HG02610 (cell line): ENCODE data around the gene TRIP10.
A peak's percentile ranks its signal among the peaks of the same experiment; 100 is the strongest.
"Not testable (repeated sequence)": the region's sequence is repeated elsewhere in the genome, so short reads cannot be mapped to it uniquely, and the experiment has no call there.

Source experiments
- ATAC-seq: cut with Tn5 transposase; IDR thresholded peaks from one replicate; pipeline ENCODE4 v1.9.1; 2021; ENCODE audit warnings: mild to moderate bottlenecking, moderate library complexity; ENCODE audit not compliant: unreplicated experiment

Gene TRIP10

DNA sequence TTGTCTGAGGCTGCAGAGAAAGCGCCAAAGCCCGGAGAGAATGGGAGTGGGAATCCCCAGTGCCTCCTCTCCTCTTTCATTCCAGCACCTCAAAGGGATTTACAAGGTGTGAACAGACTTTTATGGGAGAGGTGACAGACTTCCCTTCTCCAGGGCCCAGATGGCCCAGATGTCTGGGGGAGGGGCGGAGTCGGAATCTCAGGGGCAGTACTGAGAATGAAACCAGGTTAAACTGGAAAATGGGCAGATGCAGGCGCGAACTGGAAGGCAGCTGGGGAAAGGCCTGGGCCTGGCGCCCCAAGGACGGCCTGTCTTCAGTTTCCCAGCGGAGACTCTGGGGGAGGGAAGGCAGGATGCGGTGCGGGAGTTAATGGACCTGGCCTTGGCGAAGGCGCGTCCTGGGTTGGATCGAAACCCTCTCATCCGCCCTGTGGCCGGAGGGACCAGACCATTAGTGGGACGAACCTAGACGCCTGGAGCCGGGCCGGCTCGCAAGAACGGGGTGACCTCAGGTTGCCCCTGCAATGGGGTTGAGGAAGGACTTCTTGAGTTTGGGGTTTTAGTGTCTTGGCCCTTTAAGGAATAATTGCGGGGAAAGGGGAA lies 592 bp upstream of the TRIP10 start:
- no peak for ATAC-seq

DNA sequence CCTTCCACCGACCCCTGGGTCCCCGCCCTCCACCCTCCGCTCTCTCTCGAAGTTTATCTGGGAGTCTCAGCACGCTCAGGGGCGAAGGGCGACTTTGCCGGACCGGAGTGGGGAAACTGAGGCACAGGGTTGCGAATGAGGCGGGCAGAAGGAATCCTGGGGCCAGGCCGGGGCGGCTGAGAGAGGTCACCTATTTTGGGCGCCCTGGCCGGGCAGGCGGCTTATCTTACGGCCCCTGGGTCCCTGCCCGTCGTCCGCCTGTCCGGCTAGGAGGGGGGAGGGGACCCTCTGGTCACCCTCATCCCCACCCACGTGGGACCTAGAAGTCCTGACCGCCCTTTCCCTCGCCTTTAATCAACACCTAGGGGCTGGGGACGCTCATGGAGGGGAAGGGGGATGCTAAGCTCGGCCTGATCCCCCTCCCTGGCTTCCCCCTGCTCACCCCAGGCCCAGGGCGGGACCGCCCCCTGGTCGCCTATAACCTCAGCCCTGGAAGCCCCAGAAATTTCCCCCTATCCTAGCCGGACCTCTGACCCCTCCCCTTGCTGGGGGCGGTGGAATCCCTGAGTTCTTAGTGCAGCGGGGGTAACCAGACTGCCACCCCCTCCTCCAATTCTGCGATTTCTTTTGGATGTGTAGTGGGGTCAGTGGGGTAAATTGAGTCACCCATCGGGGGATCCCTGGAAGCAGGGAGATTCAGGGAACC lies 556 bp downstream of the TRIP10 start:
- ATAC-seq: no peak

DNA sequence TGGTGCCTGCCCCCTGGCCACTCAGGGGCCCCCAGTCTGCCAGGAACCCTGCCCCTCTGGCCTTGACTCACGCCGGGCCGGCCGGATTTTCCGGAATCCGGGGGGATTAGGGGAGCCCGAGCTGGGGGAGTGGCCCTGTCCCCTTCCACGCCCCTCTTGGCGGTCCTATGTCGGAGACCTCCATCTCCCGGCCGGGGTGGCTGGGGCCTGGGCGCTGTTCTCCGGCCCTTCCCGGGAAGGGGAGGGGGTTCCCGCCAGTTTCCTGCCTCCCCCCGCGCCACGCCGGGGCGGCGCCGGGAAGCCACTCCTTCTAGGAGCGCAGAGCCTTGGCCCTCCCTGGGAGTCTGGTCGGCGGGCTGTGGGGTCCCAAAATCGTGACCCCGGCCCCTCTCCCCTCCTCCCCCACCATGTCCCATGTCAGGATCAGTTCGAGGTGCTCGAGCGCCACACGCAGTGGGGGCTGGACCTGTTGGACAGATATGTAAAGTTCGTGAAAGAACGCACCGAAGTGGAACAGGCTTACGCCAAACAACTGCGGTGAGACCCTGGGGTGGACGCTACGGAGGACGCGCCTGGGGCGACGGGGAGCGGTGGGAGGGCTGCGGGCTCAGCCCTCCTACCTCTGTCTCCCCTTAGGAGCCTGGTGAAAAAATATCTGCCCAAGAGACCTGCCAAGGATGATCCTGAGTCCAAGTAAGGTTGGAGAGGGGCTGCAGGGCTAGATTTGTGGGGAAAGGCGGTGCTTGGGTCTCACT lies 1.3 kb downstream of the TRIP10 start:
- no peak for ATAC-seq

DNA sequence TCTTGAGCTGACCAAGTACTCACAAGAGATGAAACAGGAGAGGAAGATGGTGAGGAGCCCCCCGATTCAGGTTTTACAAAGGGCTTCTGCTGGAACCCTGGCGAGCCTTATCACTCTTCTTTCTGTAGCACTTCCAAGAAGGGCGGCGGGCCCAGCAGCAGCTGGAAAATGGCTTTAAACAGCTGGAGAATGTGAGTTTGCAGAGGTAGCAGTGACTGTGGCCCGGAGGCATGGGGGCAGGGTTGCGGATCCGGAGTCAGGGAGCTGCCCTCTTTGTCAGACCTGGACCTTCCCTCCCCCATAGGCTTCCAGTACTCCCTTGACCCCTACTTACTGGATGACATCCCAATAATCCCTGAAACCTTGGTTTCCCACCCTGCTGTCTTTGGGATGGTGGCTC lies 3.6 kb downstream of the TRIP10 start:
- ATAC-seq: no peak

DNA sequence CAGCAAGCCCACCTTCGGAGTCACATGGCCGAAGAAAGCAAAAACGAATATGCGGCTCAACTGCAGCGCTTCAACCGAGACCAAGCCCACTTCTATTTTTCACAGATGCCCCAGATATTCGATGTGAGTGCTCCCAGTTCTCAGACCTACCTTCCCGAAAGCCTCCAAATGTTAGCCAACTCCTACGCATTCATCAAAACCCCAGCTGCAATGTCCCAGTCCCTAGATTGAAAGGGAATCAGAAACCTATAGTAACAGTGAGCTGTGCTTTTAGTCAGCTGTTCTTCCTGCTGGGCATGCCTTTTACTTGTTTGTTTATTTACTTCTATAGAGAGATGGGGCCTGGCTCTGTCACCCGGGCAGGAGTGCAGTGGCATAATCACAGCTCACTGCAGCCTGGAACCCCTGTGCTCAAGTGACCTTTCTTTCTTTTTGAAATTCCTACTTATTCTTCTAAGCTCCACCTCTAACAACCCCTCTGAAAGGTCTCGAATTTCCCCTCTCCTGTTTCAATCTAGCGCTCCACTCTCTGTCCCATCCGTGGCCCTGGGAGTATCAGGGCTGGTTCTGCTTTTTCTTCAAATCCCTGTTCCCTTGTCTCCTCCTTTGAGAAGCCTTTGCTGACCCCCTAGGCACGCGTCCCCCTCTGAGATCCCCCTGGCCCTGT lies 4.4 kb downstream of the TRIP10 start:
- no peak for ATAC-seq

DNA sequence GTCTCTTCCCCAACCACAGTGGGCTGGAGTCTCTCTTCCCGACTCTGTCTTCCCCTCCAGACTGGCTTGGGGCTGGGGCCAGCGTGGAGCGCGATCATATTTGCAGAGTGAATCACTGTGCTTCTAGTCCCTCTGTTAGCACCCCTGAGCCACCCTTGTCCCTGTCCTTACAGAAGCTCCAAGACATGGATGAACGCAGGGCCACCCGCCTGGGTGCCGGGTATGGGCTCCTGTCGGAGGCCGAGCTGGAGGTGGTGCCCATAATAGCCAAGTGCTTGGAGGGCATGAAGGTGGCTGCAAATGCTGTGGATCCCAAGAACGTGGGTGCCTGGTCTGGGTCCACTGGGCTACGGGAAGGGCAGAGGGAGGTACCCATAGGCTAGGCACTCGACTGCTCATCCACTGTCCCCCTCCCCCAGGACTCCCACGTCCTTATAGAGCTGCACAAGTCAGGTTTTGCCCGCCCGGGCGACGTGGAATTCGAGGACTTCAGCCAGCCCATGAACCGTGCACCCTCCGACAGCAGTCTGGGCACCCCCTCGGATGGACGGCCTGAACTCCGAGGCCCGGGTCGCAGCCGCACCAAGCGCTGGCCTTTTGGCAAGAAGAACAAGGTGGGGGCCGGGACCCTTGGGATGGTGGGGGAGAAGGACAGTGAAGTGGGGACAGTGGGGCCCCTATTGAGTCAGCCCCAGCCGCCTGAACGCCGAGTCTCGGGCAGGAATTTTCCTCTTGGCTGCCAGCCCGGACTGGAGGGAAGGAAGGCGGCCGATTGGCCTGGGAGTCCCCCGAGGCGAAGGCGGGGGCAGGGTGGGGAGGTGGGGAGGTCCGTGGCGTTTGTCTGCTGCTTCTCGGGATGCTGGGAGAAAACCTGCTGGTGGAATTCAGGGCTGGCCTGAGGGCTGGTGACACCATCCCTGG lies 5.2 kb downstream of the TRIP10 start:
- no peak for ATAC-seq

DNA sequence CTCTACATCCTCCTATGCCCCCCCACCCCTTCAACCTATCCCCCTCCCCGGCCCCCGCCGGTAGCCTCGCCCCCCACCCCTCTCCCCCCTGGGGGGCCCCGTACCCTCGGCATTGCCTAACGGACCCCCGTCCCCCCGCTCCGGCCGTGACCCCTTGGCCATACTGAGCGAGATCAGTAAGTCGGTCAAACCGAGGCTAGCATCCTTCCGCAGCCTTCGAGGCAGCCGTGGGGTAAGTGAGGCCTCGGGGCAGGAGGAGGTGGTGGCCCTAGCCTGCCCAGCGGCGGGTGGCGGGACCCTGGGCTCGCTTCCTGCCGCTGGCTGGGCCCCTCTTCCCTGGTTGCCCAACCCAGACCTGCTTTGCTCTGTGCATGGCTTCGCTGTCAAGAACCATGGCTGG lies 6.5 kb downstream of the TRIP10 start:
- ATAC-seq: no peak

DNA sequence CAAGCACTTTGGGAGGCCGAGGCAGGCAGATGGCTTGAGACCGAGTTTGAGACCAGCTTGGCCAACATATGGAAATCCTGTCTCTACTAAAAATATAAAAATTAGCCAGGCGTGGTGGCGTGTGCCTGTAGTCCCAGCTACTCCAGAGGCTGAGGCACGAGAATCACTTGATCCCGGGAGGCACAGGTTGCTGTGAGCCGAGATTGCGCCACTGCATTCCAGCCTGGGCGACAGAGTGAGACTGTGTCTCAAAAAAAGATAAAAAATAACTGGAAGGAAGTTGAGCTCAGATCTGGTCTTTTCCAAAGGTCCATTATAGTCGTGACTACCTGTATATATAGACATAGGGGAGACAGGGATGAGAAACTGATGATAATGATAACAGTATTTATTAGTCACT lies 9.1 kb downstream of the TRIP10 start:
- not testable (repeated sequence) for ATAC-seq

DNA sequence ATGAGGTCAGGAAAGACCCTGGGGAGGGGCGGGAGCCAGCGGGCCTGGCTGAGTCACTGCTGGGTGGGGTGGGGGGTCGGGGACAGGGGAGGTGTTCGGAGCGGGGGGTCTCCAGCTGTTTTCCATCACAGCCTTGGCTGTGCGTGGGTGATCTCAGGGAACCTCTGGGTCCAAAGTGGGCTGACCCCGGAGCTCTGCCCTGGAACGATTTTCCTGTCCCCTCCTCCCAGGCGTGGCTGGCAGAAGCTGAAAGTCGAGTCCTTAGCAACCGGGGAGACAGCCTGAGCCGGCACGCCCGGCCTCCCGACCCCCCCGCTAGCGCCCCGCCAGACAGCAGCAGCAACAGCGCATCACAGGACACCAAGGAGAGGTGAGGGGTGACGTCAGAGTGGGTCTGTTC lies 10.6 kb downstream of the TRIP10 start:
- no peak for ATAC-seq

DNA sequence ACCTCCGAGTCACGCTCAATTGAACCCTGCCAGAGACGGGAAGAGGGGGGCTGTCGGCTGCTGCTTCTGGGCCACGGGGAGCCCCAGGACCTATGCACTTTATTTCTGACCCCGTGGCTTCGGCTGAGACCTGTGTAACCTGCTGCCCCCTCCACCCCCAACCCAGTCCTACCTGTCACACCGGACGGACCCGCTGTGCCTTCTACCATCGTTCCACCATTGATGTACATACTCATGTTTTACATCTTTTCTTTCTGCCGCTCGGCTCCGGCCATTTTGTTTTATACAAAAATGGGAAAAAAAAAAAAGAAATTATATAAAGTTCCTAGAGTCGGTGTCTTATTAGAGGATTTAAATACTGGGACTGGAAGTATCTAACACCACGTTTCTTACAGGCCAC lies 11.7 kb downstream of the TRIP10 start:
- ATAC-seq: no peak

DNA sequence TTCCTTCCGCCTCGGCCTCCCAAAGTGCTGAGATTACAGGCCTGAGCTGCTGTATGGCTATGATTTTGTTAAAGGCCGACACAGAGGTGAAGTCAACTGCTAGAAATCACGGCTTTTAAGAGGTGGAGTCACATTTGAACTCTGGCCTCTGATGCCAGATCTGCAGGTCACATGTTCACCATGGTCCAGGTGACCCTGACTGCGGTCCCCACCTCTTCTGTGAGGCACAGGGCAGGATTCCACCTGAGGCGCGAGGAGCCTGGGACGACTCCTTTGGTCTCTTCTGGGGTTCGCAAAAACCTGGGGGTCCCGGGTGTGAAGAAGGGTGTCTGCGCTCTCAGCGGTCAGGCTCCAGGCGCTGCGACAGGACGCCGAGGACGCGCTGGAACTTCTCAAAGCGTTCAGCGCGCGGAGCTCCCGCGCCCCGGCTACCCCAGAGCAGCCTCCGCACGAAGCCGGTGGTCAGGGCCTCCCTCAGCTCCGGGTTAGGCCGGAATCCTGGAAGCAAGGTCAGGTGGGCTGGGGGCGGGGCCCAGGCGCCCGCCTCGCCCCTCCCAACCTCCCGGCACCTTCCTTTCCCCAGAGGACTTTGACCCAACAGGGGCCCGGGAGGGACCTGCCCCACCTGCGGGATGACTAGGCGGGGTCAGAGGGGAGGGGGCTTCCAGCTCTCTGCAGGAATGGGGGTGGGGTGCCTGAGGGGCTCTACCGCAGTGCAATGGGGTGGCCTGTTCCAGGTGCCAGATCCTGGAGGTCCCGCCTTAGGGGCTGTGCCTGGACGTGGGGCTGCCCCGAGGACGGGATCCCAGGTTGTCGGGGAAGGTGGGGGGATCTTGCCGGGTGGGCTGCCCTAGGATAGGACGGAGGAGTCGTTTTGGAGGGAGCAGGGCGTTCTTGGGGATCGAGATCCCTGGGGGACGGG lies 13.0 kb downstream of the TRIP10 start:
- ATAC-seq: no peak

DNA sequence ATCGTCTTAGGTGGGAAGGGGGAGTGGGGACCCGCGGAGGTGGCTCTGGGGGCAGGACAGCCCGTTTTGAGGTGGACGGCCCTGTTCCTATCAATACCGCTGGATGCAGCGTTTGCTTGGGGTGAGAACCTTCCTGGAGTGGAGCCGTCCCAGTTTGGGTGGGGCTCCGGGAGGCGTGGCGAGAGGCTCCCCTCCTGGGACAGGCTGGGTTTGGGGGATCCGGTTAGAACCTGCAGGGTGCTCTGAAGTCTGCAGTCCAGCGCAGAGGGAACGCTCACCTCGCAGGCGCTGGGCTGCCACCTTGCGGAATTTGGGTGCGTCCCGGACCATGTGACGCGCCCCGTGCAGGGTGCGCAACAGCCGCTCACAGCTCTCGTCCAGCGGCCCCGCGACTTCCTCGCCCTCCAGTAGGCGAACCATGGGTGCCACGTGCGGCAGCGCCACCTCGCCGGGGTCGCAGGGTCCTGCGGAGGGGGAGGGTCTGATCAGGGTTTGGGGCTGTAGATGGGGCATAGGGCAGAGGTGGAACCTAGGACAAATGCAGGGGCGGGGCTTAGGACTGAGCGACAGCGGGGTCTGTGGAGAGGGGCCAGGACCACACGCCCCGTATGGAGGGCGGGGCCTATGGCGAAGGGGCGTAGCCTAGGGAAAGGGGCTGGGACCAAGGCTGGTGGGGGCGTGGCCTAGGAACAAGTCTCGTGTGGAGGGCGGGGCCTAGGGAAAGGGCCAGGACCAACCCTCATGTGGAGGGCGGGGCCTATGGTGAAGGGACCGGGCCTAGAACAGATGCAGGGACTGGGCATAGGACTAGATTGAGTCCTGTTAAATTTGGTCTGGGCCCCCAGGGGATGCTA lies 13.9 kb downstream of the TRIP10 start:
- peak; percentile 67 for ATAC-seq

DNA sequence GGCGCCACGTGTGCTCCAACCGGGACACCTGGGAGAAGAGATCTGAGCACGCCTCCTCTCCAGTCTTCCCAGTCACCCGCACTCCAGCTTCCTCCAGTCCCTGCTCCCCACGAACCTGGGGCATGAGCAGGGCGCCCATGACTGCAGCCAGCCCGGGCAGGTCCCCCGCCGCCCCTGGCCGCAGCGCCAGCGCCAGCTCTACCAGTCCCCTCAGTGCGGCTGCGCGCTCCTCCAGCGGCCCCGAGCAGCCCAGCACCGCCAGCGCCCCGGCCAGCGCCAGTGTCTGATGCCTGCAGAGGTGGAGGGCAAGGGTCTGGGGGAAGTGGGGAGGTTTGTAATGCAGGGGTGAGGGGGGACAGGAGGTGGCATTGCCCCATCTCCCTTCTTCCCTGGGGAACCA lies 14.7 kb downstream of the TRIP10 start:
- no peak for ATAC-seq

DNA sequence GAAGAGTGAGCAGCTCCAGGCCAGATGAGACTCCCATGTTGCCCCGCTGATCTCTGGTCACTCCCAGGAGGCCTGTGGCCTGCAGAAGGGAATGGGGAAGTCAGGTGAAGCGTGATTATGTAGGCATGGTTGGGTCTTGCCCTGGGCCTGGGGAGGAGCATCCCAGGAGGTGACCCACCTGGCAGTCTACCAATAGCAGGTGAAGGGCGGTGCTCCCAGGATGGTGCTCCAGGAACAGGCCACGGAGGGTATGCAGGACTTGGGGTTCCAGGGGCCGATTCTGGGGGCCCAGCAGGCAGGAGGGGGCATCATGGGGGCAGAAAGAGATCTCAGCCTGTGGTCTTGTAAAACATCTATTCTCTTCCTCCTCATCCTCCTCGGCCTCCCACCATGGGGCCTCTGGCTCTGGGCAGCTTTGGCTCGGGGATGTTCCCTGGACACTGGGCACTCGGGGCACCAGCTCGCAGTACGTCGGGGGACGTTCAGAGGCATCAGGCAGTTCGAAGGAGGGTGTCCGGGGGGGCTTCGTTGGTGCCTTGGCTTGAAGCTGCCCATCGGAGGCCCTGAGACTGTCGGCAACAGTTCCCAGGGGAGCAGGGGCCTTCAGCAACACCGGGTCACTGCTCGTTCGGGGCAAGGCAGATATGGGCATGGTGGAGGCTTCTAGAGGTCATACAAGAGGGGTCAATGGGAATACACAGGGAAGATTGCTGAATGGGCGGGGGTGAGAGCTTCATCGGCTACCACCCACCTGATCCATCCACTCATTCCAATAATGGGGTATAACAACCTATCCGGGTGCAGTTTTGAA lies 15.4 kb downstream of the TRIP10 start:
- ATAC-seq: no peak

DNA sequence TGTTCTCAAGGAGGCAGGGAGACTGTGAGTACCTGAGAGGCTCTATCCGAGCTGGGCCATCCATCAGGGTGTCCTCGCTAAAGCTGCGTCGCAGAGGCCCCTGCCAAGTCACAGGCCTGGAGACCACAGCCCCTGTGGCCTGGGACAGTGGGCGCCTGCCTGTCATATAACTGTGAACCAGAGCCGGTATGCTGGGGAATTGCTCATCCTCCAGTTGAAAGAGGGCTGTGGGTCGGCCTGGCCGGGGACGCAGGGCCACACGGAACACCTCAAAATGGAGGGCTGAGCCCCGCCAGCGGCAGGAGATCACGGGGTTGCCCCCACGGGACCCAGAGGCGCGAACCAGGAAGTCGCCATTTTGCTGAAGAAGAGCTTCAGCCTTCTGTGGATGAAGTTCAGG lies 21.1 kb downstream of the TRIP10 start:
- no peak for ATAC-seq

DNA sequence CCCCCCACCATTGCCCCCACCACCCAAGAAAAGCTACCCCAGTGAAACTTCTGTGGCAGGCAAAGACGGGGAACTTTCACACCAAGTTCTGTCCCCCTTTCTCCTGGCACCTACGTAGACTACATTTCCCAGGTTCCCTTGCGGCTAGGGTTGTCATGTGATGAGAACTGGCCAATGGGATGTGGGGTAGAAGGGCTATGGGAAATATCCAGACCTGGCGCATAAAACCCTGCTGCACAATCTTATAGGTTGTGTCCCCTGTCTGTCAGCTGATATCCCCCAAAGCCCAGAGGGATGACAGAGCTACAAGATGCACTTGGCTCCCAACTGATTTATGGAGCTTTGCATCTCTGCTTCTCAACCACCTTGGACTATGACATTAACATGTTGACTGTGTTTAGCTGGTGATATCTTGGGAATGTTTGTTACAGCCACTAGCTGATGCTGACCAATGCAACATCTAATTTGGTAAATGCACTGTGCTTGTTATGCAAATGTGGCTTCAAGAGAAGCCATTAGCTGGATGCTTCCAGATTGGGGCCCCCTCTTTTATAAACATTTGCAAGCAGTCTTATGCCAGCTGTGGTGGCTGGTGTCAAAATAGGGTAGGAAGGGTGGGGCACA lies 21.7 kb downstream of the TRIP10 start:
- no peak for ATAC-seq

DNA sequence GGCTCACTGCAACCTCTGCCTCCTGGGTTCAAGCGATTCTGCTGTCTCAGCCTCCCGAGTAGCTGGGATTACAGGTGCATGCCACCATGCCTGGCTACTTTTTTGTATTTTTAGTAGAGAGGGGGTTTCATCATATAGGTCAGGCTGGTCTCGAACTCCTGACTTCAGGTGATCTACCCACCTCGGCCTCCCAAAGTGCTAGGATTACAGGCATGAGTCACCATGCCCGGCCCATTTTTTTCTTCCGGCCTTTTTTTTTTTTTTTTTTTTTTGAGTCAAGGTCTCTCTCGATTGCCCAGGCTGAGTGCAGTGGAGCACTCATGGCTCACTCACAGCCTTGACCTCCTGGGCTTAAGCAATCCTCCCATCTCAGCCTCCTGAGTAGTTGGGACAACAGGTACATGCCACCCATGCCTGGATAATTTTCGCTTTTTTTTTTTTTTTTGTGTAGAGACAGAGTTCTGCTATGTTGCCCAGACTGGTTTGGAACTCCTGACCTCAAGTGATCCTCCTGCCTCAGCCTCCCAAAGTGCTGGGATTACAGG lies 22.8 kb downstream of the TRIP10 start:
- ATAC-seq: not testable (repeated sequence)
